Neural cell (in vitro differentiated cells): Measurements from ENCODE around the gene ALPG. TPM values are rescaled to one million over a fixed set of nuclear protein-coding genes. Genes with fewer than 3 reads are reported as not detected.

Source experiments
- H2AFZ ChIP-seq: fragments of 200-600, 300-800 bp; sonication (generic), shearing (Covaris generic); 2 replicates; pipeline ENCODE4 v1.6.0; 2014; ENCODE audit warnings: low read depth, mild to moderate bottlenecking, antibody characterized with exemption, low read length, moderate library complexity
- H3F3A ChIP-seq: fragments of 200-600 bp; shearing (Covaris generic); 2 replicates; pipeline ENCODE4 v1.6.1; 2016; ENCODE audit warnings: mild to moderate bottlenecking, moderate library complexity, mixed read lengths, antibody characterized with exemption, low read length; ENCODE audit not compliant: insufficient read depth, poor library complexity, severe bottlenecking
- H3K27ac ChIP-seq: fragments of 200-600, 300-800 bp; sonication (generic), shearing (Covaris generic); 2 replicates; pipeline ENCODE4 v1.5.1; 2014; ENCODE audit warnings: mild to moderate bottlenecking, low read length, moderate library complexity
- H3K27me3 ChIP-seq: fragments of 300-800, 200-600 bp; sonication (generic), shearing (Covaris generic); 2 replicates; pipeline ENCODE4 v1.6.0; 2014; ENCODE audit warnings: mild to moderate bottlenecking, low read depth, low read length, moderate library complexity; ENCODE audit not compliant: insufficient read depth
- H3K36me3 ChIP-seq: fragments of 300-800, 200-600 bp; sonication (generic), shearing (Covaris generic); 2 replicates; pipeline ENCODE4 v1.5.1; 2014; ENCODE audit warnings: mild to moderate bottlenecking, antibody characterized with exemption, low read length, moderate library complexity; ENCODE audit not compliant: insufficient read depth
- H3K4me2 ChIP-seq: fragments of 300-800, 200-600 bp; sonication (generic), shearing (Covaris generic); 2 replicates; pipeline ENCODE4 v1.6.0; 2014; ENCODE audit warnings: mild to moderate bottlenecking, low read length
- H3K4me3 ChIP-seq: fragments of 300-800, 200-600 bp; sonication (generic), shearing (Covaris generic); 2 replicates; pipeline ENCODE4 v1.5.1; 2014; ENCODE audit warnings: mild to moderate bottlenecking, low read length, moderate library complexity
- H3K79me2 ChIP-seq: fragments of 200-600 bp; shearing (Covaris generic); replicated peaks from 2 replicates; pipeline ENCODE4 v1.6.0; 2014; ENCODE audit warnings: mild to moderate bottlenecking, low read length, moderate library complexity; ENCODE audit not compliant: insufficient read depth
- H3K9ac ChIP-seq: fragments of 300-800, 200-600 bp; sonication (generic), shearing (Covaris generic); 2 replicates; pipeline ENCODE4 v1.6.1; 2016; ENCODE audit warnings: mild to moderate bottlenecking, low read length, mixed read lengths
- H3K9me2 ChIP-seq: fragments of 200-600 bp; shearing (Covaris generic); 2 replicates; pipeline ENCODE4 v1.6.1; 2016; ENCODE audit warnings: mild to moderate bottlenecking, low read length, mixed read lengths; ENCODE audit not compliant: insufficient read depth
- H3K9me3 ChIP-seq: fragments of 200-600, 300-800 bp; sonication (generic), shearing (Covaris generic); 2 replicates; pipeline ENCODE4 v1.6.1; 2016; ENCODE audit warnings: mild to moderate bottlenecking, mixed run types, low read length, moderate library complexity, mixed read lengths
- H4K20me1 ChIP-seq: fragments of 200-600 bp; shearing (Covaris generic); 2 replicates; pipeline ENCODE4 v1.6.1; 2016; ENCODE audit warnings: mild to moderate bottlenecking, mixed run types; ENCODE audit not compliant: insufficient read depth
- CTCF ChIP-seq: fragments of 450-650 bp; IDR thresholded peaks from 2 replicates; pipeline ENCODE4 v1.5.1; 2014; ENCODE audit warnings: antibody characterized with exemption, mild to moderate bottlenecking, moderate library complexity; ENCODE audit not compliant: poor library complexity, severe bottlenecking
- EP300 ChIP-seq: fragments of 450-650 bp; conservative IDR thresholded peaks from 2 replicates; pipeline ENCODE4 v1.6.1; 2014; ENCODE audit warnings: antibody characterized with exemption, mild to moderate bottlenecking, moderate library complexity; ENCODE audit not compliant: poor library complexity, severe bottlenecking
- EZH2 ChIP-seq: fragments of 200-600, 300-800 bp; shearing (Covaris generic), sonication (generic); IDR thresholded peaks from 2 replicates; pipeline ENCODE4 v1.6.1; 2014; ENCODE audit warnings: antibody characterized with exemption, low read length, borderline replicate concordance, mild to moderate bottlenecking; ENCODE audit not compliant: insufficient read depth, poor library complexity, severe bottlenecking
- MXI1 ChIP-seq: fragments of 450-650 bp; conservative IDR thresholded peaks from 2 replicates; pipeline ENCODE4 v1.6.1; 2014; ENCODE audit warnings: antibody characterized with exemption, mild to moderate bottlenecking; ENCODE audit not compliant: poor library complexity, severe bottlenecking
- POLR2AphosphoS5 ChIP-seq: IDR thresholded peaks from 2 replicates; pipeline ENCODE4 v1.6.1; 2012
- RAD21 ChIP-seq: fragments of 450-650 bp; conservative IDR thresholded peaks from 2 replicates; pipeline ENCODE4 v1.6.1; 2014; ENCODE audit warnings: antibody characterized with exemption, mild to moderate bottlenecking, moderate library complexity
- REST ChIP-seq: IDR thresholded peaks from 2 replicates; pipeline ENCODE4 v1.6.1; 2012; ENCODE audit warnings: borderline replicate concordance
- SMC3 ChIP-seq: fragments of 450-650 bp; conservative IDR thresholded peaks from 2 replicates; pipeline ENCODE4 v1.6.1; 2014; ENCODE audit warnings: antibody characterized with exemption, mild to moderate bottlenecking, moderate library complexity; ENCODE audit not compliant: poor library complexity
- TAF1 ChIP-seq: IDR thresholded peaks from 2 replicates; pipeline ENCODE4 v1.6.1; 2012; ENCODE audit warnings: low read depth
- polyA plus RNA-seq: library from polyadenylated mRNA; depleted of rRNA; stranded (reverse); fragments of >200 nt; gene quantifications from 2 replicates; pipeline ENCODE4 v1.2.3, GENCODE V29; 2014

The ALPG gene
- polyA plus RNA-seq, 1 donor from 2014 or later: not detected

- no peaks in the 10 kb centered on the region for H3K9me2 ChIP-seq
- H3K27ac ChIP-seq: no peak overlapping the region
- no peaks in the 10 kb centered on the region for H3K79me2 ChIP-seq
- peaks cover 17% of the 10 kb centered on the region for H3K9me3 ChIP-seq
- no peaks in the 10 kb centered on the region for H3F3A ChIP-seq
- H3K4me2 ChIP-seq: peak overlapping the region; percentile 51
- H3K4me3 ChIP-seq: peak overlapping the region; percentile 69
- H4K20me1 ChIP-seq: no peaks in the 10 kb centered on the region
- TF ChIP-seq EP300 (no peak), MXI1 (no peak), TAF1 (no peak), REST (no peak), CTCF (no peak), POLR2AphosphoS5 (no peak), EZH2 (no peak), RAD21 (no peak), SMC3 (no peak)
- no peaks in the 10 kb centered on the region for H3K36me3 ChIP-seq
- H3K27me3 ChIP-seq: peaks cover 65% of the 10 kb centered on the region
- no peak overlapping the region for H2AFZ ChIP-seq
- H3K9ac ChIP-seq: peak overlapping the region; percentile 34
Measured at GRCh38 chr2:232418466-232419244, 12.0 kb downstream of the ALPG start.

GRCh38 chr2:232419245-232420072 lies 12.8 kb downstream of the ALPG start:
- H3K4me3 ChIP-seq: peak overlapping the region; percentile 69

More at GRCh38 chr2:232419245-232420072, 12.8 kb downstream of the ALPG start:
- Histone ChIP-seq H3K27ac (no peak overlapping the region), H3K9me2 (no peaks in the 10 kb centered on the region), H3F3A (no peaks in the 10 kb centered on the region), H3K27me3 (peaks cover 72% of the 10 kb centered on the region), H2AFZ (no peak overlapping the region), H3K4me2 (no peak overlapping the region), H4K20me1 (no peaks in the 10 kb centered on the region), H3K36me3 (no peaks in the 10 kb centered on the region), H3K79me2 (no peaks in the 10 kb centered on the region), H3K9ac (peak overlapping the region; percentile 34), H3K9me3 (peaks cover 17% of the 10 kb centered on the region)
- no peak for TF ChIP-seq CTCF
- no peak for TF ChIP-seq REST
- no peak for TF ChIP-seq TAF1
- no peak for TF ChIP-seq SMC3
- no peak for TF ChIP-seq POLR2AphosphoS5
- no peak for TF ChIP-seq MXI1
- TF ChIP-seq RAD21: no peak
